Measurements from ENCODE around the gene EN2.

DNA sequence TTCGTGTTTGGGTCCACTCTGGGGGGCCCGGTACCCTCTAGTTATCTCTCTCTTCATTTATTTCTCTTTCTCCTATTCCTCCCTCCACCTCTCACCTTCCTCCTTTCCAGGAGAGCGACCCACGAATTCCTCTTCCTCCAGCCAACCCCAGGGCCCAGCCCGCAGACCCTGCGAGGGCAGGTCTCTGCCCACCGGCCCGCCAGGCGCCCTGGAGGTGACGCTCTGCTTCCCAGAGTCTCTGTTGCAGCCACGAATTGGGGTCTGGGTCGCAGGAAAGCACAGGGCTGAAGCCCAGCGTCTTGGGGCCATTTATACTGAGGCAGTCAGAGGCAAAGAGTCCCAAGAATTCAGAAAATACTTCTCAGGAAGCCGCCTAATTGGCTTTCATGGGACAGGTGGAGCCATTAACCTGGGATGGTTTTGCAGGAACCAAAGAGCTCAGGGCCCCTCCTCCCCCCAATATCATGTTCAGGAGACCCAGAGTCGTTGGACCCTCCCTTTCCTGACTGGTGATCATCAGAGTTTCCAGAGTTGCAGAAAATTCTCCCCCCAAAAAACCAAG, 2.7 kb upstream of the EN2 start:
- TF ChIP-seq, protein P1, sequence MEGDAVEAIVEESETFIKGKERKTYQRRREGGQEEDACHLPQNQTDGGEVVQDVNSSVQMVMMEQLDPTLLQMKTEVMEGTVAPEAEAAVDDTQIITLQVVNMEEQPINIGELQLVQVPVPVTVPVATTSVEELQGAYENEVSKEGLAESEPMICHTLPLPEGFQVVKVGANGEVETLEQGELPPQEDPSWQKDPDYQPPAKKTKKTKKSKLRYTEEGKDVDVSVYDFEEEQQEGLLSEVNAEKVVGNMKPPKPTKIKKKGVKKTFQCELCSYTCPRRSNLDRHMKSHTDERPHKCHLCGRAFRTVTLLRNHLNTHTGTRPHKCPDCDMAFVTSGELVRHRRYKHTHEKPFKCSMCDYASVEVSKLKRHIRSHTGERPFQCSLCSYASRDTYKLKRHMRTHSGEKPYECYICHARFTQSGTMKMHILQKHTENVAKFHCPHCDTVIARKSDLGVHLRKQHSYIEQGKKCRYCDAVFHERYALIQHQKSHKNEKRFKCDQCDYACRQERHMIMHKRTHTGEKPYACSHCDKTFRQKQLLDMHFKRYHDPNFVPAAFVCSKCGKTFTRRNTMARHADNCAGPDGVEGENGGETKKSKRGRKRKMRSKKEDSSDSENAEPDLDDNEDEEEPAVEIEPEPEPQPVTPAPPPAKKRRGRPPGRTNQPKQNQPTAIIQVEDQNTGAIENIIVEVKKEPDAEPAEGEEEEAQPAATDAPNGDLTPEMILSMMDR (IDR thresholded peaks at IDR 0.05; ENCODE audit: borderline replicate concordance, extremely low read depth, low read length, poor library complexity, severe bottlenecking): no peak
- no peak for TF ChIP-seq EZH2 (IDR thresholded peaks at IDR 0.05; ENCODE audit: borderline replicate concordance, low read depth, low read length, severe bottlenecking)

Measured in DND-41 (cell line).